NCI-H1417 (cell line): ENCODE measurements around the gene LIPG.

ENCODE experiments used
- DNase-seq, 3 experiments: peaks; one replicate each; lab custom pipeline; 2025; lab: John Stamatoyannopoulos, UW

Gene LIPG

GRCh38 chr18:49612515-49613033 is 50.7 kb downstream of the LIPG start:
- DNase-seq = peak in 2 of 3 experiments; percentile 10 to 18

- DNase-seq = no peak
Observed at GRCh38 chr18:49613141-49613640, 51.3 kb downstream of the LIPG start.

DNA sequence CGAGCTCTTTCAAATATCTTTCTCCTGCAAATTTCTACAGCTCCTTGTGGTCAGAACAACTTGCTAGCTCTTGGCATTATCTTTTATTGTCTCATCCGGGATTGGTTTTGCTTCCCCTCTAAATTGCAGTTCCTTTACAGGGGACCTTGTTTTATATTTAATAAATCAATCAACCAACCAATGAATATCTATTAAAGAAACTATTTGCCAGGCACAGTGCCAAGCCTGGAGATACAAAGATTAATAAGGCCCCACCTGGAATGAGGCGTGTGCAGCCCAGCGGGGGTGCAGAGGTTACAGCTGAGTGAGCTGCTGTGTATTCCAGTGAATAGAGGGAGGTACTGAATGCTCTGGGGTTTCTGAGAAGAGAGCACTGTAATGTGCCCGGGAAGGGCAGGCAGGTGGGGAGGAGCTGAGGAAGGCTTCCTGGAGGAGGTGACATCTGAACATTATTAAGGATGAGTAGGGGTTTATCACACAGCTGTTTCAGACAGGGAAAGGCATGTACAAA is 51.8 kb downstream of the LIPG start:
- peak in 2 of 3 experiments; percentile 89 to 96 for DNase-seq

- DNase-seq = no peak
Observed at GRCh38 chr18:49616618-49617328, 54.9 kb downstream of the LIPG start.

- no peak for DNase-seq
Observed at GRCh38 chr18:49617329-49617695, 55.5 kb downstream of the LIPG start.

DNA sequence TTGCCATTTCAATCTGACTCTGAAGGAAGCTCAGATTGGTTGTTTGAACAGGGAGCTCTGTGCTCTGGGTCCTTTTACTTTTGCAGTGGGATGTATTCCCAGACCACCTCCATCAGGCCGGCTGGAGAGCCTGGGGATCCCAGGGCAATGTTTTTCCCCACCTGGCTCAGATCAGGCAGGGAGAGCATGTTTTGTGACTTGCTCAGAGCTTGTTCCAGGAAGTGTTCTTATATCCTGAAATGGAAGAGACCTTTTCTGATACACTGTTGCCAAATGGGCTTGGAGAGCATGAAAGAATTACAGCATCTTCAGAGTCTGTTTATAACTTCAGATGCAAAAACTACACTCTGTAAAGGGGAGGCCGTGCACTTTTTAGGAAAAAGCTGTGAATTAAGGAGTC is 56.0 kb downstream of the LIPG start:
- no peak for DNase-seq

DNA sequence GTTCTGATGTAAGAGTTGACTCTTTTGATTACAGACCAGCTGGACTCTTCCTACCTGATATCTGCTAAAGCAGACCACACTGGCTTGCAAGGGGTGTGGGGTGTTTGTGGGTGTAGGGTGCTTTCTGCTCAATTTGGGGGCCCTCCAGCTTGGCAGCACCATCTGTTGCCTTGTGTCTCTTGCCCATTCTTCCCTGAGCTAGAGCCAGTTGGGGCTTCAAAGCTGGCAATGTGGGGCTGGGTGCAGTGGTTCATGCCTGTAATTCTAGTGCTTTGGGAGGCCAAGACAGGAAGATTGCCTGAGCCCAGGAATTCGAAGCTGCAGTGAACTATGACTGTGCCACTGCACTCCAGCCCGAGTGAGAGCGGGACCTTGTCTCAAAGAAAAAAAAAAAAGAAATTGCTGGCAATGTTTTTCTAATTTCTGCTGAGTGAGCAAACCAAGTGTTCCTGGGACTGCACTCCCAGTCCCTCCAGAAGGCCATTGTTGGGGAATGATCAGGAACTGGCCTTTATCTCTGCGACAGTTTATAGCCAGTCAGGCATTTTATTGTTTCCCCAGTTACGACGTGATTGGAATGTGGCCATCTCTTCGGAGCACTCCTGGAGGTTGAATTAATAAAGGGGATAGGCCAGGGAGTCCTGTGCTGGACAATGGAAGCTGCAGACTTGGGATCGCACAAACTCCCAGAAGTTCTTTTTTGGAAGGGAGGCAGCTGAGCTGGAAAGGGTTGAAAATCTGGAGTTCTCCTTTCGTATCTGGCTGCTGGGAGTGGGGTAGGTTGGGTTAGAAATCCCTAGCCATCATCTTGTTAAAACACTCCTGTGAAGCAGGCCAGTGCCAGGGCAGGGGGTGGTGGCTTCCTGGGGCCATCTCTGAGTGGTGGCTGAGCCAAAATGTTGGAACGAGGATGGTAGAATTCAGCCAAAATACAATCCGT is 57.2 kb downstream of the LIPG start:
- DNase-seq = no peak

DNA sequence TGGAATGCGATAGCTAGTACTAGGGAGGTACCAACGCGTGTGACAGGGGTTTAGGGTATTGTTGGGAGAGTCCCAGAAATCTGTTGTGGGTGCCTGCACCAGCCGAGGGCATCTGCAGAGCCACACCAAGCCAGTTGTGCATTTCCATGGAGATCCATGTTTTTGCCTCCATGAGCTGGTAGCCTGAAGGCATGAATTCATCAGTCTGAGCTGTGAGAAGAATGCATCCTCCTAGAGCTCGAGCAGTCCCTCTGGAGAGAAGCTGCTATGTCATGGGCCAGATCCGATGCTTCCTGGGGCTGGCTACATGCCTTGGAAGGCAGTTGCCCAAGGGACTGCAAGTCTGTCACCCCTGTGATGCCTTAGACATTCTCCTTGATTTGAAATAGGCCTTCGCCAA is 57.9 kb downstream of the LIPG start:
- DNase-seq = no peak

DNA sequence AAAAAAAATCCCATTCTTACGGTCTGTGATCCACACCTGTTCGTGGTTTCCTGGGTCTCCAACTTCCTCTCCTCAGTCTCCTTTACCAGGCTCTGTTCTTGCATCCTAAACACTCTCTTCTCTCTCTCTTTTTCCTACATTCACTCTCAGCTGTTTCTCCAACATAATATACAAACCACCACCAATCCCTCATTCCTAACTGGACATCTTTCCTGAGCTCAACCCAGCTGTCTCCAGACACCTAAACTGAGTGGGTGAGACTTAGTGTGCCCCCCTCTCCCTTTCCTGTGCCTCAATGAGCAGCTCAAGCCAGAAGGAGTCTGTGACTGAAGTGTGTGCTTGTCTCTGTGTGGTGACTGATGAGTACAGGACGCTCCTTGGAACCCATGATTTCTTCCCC is 59.4 kb downstream of the LIPG start:
- no peak for DNase-seq

DNA sequence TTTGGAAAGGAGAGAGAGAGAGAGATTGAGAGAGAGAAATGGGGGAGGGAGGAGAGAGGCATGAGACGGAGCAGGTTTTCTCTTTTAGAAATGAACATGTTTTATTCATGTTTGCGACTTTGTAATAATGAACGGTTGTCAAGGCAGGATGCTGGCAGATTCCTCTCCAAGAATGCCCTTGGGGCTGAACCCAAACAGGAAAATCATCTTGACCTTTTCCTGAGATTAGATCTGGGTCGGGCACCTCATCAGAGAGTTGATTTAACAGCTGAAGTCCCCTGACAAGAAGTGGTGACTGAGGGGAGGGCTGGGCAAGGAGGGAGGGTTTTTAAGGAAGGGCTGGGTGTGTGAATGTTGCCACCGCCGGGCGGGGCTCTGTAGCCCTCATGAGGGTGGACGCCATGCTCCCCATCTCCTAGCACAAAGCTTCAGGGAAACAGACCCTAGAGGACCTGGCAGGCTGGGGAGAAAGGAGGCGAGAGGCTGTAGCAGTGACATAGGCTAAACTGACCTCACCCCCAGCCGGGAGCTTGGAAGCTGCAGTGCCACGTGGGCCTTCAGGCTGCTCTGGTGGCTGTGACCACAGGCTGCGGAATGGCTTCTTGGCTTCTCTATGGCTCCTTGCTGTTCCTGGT is 60.0 kb downstream of the LIPG start:
- DNase-seq = no peak

DNA sequence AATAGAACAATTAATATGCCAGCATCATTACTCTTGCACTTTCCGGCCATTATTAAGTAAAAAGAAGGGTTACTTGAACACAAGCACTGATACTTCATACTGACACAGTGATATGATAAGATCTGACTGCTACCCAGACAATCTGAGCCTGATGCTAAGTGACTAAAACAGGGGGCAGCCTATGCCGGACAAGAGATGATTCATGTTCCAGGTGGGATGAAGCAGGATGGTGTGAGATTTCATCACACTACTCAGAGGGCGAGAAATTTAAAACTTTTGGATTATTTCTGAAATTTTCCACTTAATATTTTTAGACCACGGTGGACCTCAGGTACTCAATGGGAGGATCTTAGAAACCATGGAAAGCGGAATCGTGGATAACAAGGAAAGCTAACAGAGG is 61.7 kb downstream of the LIPG start:
- DNase-seq = no peak

- DNase-seq = no peak
Observed at GRCh38 chr18:49625021-49625691, 63.3 kb downstream of the LIPG start.

- DNase-seq = no peak
Observed at GRCh38 chr18:49626842-49627467, 65.1 kb downstream of the LIPG start.

DNA sequence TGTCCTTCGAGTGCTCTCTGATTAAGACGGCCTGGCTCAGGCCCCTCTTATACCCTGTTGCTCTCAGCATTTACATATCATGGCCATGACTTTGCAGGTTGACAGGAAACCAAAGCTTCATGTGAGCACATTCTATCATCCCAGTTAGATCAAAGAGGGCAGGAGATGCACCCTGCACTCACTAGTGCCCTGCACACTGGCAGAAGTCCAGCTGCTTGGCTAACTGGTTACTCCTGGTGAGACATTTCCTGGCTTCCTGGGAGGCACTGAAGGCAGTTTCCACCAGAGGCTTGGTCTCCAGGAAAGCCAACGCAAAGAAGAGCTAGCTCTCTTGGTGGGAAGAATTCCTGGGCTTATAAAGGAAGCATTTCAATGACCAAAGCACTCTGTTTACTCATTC is 66.3 kb downstream of the LIPG start:
- DNase-seq = no peak

GRCh38 chr18:49628881-49629795 is 67.3 kb downstream of the LIPG start:
- no peak for DNase-seq

- DNase-seq = no peak
Observed at GRCh38 chr18:49630246-49630699, 68.4 kb downstream of the LIPG start.

GRCh38 chr18:49631146-49631866 is 69.4 kb downstream of the LIPG start:
- no peak for DNase-seq

DNA sequence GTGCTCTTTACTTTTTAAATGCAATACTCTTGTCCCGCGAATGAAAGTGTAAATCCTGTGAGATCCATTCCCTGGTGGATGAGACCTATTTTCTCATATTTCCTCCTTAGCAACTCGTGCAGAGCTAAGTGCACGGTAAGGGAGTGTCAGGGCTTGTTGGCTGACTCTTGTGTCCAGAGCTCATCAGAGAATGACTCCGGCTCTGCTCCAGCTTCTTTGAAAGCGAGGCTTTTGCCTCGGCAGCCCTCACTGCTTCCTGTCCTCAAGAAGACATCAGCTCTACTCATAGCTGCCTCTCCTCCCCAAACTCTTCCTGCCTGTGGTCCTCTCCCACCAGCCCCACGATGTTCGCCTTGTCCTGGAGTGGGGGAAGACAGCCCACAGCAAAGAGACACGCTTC is 70.7 kb downstream of the LIPG start:
- peak in 1 of 3 experiments; percentile 46 for DNase-seq

DNA sequence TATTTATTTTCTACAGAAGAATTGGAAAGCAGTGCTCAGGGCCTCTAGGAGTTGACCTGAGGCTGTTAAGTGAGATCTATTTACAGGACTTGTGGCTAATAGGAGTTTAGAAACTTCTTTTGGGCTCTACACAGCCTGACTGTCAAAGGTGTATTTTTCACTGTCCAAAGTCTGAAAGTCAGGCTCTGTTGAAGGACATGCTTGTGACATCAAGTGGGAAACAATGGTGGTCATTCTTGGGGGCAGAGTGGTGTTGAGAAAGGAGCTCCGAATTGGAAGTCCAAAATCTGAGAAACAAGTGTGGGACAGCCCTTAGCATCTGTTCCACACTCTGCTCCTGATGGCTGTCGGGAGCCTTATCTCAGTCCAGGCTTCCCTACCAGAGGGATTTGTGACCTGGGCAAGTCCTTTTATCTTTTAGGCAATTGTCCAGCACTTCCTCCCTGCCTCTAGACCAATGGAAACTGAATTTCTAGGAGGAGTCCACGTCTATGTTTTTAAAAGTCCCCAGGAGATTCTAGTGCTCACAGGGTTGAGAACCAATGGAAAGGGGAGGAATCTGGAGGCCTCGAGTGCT is 76.4 kb downstream of the LIPG start:
- DNase-seq = no peak
